Smooth muscle cell (in vitro differentiated cells): ENCODE results near the gene CLASP2. TPM values are rescaled to one million over a fixed set of nuclear protein-coding genes. Genes with fewer than 3 reads are reported as not detected.

Experiments
- DNase-seq: peaks from one replicate; lab custom pipeline; 2025; ENCODE audit not compliant: unreplicated experiment; lab: John Stamatoyannopoulos, UW
- H2AFZ ChIP-seq: fragments of 200-600 bp; sonication (generic); 2 replicates; pipeline ENCODE4 v1.6.0; 2016; ENCODE audit warnings: antibody characterized with exemption, low read depth, mild to moderate bottlenecking
- H3F3A ChIP-seq: fragments of 200-600 bp; sonication (generic); 2 replicates; pipeline ENCODE4 v1.6.0; 2017; ENCODE audit warnings: antibody characterized with exemption, low read depth
- H3K27ac ChIP-seq: fragments of 200-600 bp; sonication (generic); 2 replicates; pipeline ENCODE4 v1.5.1; 2016; ENCODE audit warnings: low read depth, mild to moderate bottlenecking
- H3K27me3 ChIP-seq: fragments of 200-600 bp; sonication (generic); 2 replicates; pipeline ENCODE4 v1.6.1; 2016; ENCODE audit warnings: low read depth, mild to moderate bottlenecking
- H3K36me3 ChIP-seq: fragments of 200-600 bp; sonication (generic); 2 replicates; pipeline ENCODE4 v1.5.1; 2016; ENCODE audit warnings: low read depth
- H3K4me1 ChIP-seq: fragments of 200-600 bp; sonication (generic); 2 replicates; pipeline ENCODE4 v1.5.1; 2016; ENCODE audit warnings: low read depth
- H3K4me2 ChIP-seq: fragments of 200-600 bp; sonication (generic); 2 replicates; pipeline ENCODE4 v1.6.0; 2016; ENCODE audit warnings: mild to moderate bottlenecking
- H3K4me3 ChIP-seq: fragments of 200-600 bp; sonication (generic); 2 replicates; pipeline ENCODE4 v1.5.1; 2016; ENCODE audit warnings: mild to moderate bottlenecking
- H3K79me2 ChIP-seq: fragments of 200-600 bp; sonication (generic); 2 replicates; pipeline ENCODE4 v1.6.0; 2016; ENCODE audit warnings: low read depth, mild to moderate bottlenecking
- H3K9ac ChIP-seq: fragments of 200-600 bp; sonication (generic); 2 replicates; pipeline ENCODE4 v1.6.0; 2016; ENCODE audit warnings: low read depth
- H3K9me3 ChIP-seq: fragments of 200-600 bp; sonication (generic); replicated peaks from 2 replicates; pipeline ENCODE4 v1.5.1; 2016; ENCODE audit warnings: low read depth
- H4K20me1 ChIP-seq: fragments of 200-600 bp; sonication (generic); 2 replicates; pipeline ENCODE4 v1.6.0; 2016; ENCODE audit warnings: low read depth
- CTCF ChIP-seq: fragments of 200-600 bp; sonication (generic); IDR thresholded peaks from 2 replicates; pipeline ENCODE4 v1.5.1; 2017; ENCODE audit warnings: borderline replicate concordance, mild to moderate bottlenecking, antibody characterized with exemption; ENCODE audit not compliant: insufficient read depth, poor library complexity, severe bottlenecking
- WGBS: methylation state at CpG from one replicate; pipeline ENCODE4 v1.1.7; 2016; ENCODE audit warnings: low lambda C conversion rate; 5-methylcytosine and 5-hydroxymethylcytosine counted together
- polyA plus RNA-seq: library from polyadenylated mRNA; unstranded; fragments of >200 nt; fragmentation: Nextera tagmentation; extraction: Ambion mirVana; gene quantifications from 2 replicates; pipeline ENCODE4 v1.2.1, GENCODE V29; 2016
- total RNA-seq: library from RNA; depleted of rRNA; stranded (reverse); fragments of >200 nt; gene quantifications from 2 replicates; pipeline ENCODE4 v1.2.3, GENCODE V29; 2014

CLASP2 gene
- total and polyA plus RNA-seq, 2 experiments from 2014 or later = 17.9 to 61.4 TPM

GRCh38 chr3:33717616-33717865 is 513 bp downstream of the CLASP2 start:
- Histone ChIP-seq H3F3A (no peaks in the 10 kb centered on the region), H3K9me3 (no peaks in the 10 kb centered on the region), H4K20me1 (peaks cover 43% of the 10 kb centered on the region), H3K4me2 (peak overlapping the region; percentile 92), H3K9ac (peak overlapping the region; percentile 99), H3K27ac (peak overlapping the region; percentile 96), H3K27me3 (no peaks in the 10 kb centered on the region), H2AFZ (peak overlapping the region; percentile 35), H3K4me3 (peak overlapping the region; percentile 90), H3K79me2 (peaks cover 48% of the 10 kb centered on the region), H3K4me1 (peaks cover 16% of the 10 kb centered on the region), H3K36me3 (no peaks in the 10 kb centered on the region)
- 0% methylated on average over 20 of the region's 26 CpGs for WGBS
- peak; percentile 71 for DNase-seq
- no peak for TF ChIP-seq CTCF

GRCh38 chr3:33716227-33716626 is 1.8 kb downstream of the CLASP2 start:
- Histone ChIP-seq H3K4me1 (peaks cover 16% of the 10 kb centered on the region), H3F3A (no peaks in the 10 kb centered on the region), H3K4me2 (peak overlapping the region; percentile 92), H3K79me2 (peaks cover 61% of the 10 kb centered on the region), H3K9me3 (no peaks in the 10 kb centered on the region), H3K27ac (peak overlapping the region; percentile 96), H3K36me3 (no peaks in the 10 kb centered on the region), H3K4me3 (peak overlapping the region; percentile 90), H3K27me3 (no peaks in the 10 kb centered on the region), H2AFZ (no peak overlapping the region), H3K9ac (peak overlapping the region; percentile 99), H4K20me1 (peaks cover 56% of the 10 kb centered on the region)
- WGBS = 70% methylated on average over 7 of the region's 7 CpGs
- no peak for DNase-seq
- no peak for TF ChIP-seq CTCF

DNA sequence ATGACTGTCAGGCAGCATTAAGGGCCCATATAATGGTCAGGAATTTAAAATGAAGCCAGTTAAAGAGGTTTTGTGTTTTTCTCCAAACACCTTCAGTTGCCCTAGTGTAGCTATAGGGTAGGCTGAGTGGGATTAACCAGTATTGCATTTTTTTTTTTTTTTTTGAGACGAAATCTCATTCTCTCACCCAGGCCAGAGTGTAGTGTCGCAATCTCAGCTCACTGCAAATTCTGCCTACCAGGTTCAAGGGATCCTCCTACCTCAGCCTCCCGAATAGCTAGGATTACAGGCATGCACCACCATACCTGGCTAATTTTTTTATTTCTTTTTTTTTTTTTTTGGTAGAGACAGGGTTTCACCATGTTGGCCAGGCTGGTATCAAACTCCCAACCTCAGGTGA is 7.0 kb downstream of the CLASP2 start:
- peaks cover 7% of the 10 kb centered on the region for H3K4me1 ChIP-seq
- H3K9ac ChIP-seq = no peak overlapping the region
- no peak overlapping the region for H3K4me3 ChIP-seq
- WGBS = 100% methylated on average over 3 of the region's 3 CpGs
- peaks cover 66% of the 10 kb centered on the region for H4K20me1 ChIP-seq
- no peak overlapping the region for H2AFZ ChIP-seq
- DNase-seq = no peak
- H3K4me2 ChIP-seq = no peak overlapping the region
- no peak for TF ChIP-seq CTCF
- H3K27me3 ChIP-seq = no peaks in the 10 kb centered on the region
- H3K27ac ChIP-seq = no peak overlapping the region
- no peaks in the 10 kb centered on the region for H3K9me3 ChIP-seq
- H3F3A ChIP-seq = no peaks in the 10 kb centered on the region
- H3K36me3 ChIP-seq = no peaks in the 10 kb centered on the region
- H3K79me2 ChIP-seq = peaks cover 98% of the 10 kb centered on the region

DNA sequence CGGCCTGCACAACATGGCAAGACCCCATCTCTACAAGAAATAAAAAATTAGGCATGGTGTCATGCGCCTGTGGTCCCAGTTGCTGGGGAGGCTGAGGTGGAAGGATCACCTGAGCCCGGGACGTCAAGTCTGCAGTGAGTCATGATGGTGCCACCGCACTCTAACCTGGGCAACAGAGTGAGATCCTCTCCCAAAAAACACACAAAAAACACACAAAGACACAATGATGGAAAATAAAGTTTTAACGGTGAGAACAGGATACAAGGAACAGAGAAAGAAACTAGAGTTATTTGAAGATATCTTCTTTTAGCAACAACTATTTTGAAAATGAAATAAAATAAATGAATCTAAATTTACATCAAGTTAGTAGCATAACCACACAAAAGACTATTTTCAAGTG is 12.0 kb downstream of the CLASP2 start:
- WGBS = 97% methylated on average over 6 of the region's 6 CpGs

More for the DNA sequence above, 12.0 kb downstream of the CLASP2 start:
- Histone ChIP-seq H3K79me2 (peaks cover 95% of the 10 kb centered on the region), H4K20me1 (peaks cover 17% of the 10 kb centered on the region), H3K27me3 (no peaks in the 10 kb centered on the region), H3K36me3 (no peaks in the 10 kb centered on the region), H3K9ac (no peak overlapping the region), H3F3A (no peaks in the 10 kb centered on the region), H3K9me3 (no peaks in the 10 kb centered on the region), H2AFZ (no peak overlapping the region), H3K4me3 (no peak overlapping the region), H3K4me2 (no peak overlapping the region), H3K4me1 (no peaks in the 10 kb centered on the region), H3K27ac (no peak overlapping the region)
- no peak for DNase-seq
- TF ChIP-seq CTCF = no peak
